H1 (cell line): ENCODE data around the gene ARPC2. TPM values are rescaled to one million over a fixed set of nuclear protein-coding genes. Genes with fewer than 3 reads are reported as not detected.

Source experiments
- ATF2 ChIP-seq: IDR thresholded peaks from 2 replicates; pipeline ENCODE4 v1.6.1; 2012; ENCODE audit warnings: low read length, inconsistent platforms
- E2F6 ChIP-seq: IDR thresholded peaks from 2 replicates; pipeline ENCODE4 v1.6.1; 2012; ENCODE audit warnings: inconsistent platforms
- EP300 ChIP-seq, 2 experiments: IDR thresholded peaks; 1 replicate in 1 of 2; 2 replicates in 1 of 2; pipeline ENCODE4 v1.6.1; 2011 to 2012; ENCODE audit warnings: low read depth in 2 of 2, low read length in 2 of 2, mild to moderate bottlenecking in 2 of 2, borderline replicate concordance in 1 of 2, inconsistent platforms in 1 of 2, moderate library complexity in 1 of 2
- GABPA ChIP-seq: IDR thresholded peaks from 2 replicates; pipeline ENCODE4 v1.6.1; 2011; ENCODE audit warnings: mild to moderate bottlenecking, low read length, moderate library complexity, borderline replicate concordance; ENCODE audit not compliant: insufficient read depth
- GTF2F1 ChIP-seq: IDR thresholded peaks from 2 replicates; pipeline ENCODE4 v1.6.1; 2012; ENCODE audit warnings: low read depth, low read length, improper control_type of control experiment, borderline replicate concordance
- HDAC6 ChIP-seq: IDR thresholded peaks from one replicate; pipeline ENCODE4 v1.7.1; 2012; ENCODE audit warnings: low read depth, mild to moderate bottlenecking, inconsistent platforms, low read length, moderate library complexity
- JUN ChIP-seq: IDR thresholded peaks from 2 replicates; pipeline ENCODE4 v1.6.1; 2011; ENCODE audit warnings: low read depth, mild to moderate bottlenecking, improper control_type of control experiment, low read length
- KDM4A ChIP-seq: IDR thresholded peaks from one replicate; pipeline ENCODE4 v1.7.1; 2012; ENCODE audit warnings: low read depth, mild to moderate bottlenecking, moderate library complexity, low read length, inconsistent platforms; ENCODE audit not compliant: severe bottlenecking
- KDM5A ChIP-seq: fragments of 200-600 bp; IDR thresholded peaks from 2 replicates; pipeline ENCODE4 v1.7.1; 2012; ENCODE audit warnings: mild to moderate bottlenecking, low read length, inconsistent platforms, mixed read lengths
- MAFK ChIP-seq: IDR thresholded peaks from 2 replicates; pipeline ENCODE4 v1.6.1; 2012; ENCODE audit warnings: low read depth, mild to moderate bottlenecking, improper control_type of control experiment, low read length
- NRF1 ChIP-seq: IDR thresholded peaks from 2 replicates; pipeline ENCODE4 v1.6.1; 2011; ENCODE audit warnings: mild to moderate bottlenecking, low read depth, low read length, improper control_type of control experiment
- RBBP5 ChIP-seq: IDR thresholded peaks from 2 replicates; pipeline ENCODE4 v1.7.1; 2012; ENCODE audit warnings: low read depth, mild to moderate bottlenecking, inconsistent platforms, low read length, moderate library complexity, borderline replicate concordance
- RFX5 ChIP-seq: IDR thresholded peaks from 2 replicates; pipeline ENCODE4 v1.6.1; 2011; ENCODE audit warnings: low read depth, low read length, improper control_type of control experiment, borderline replicate concordance
- RNF2 ChIP-seq: fragments of 200-900, 300-1000 bp; sonication (generic); IDR thresholded peaks from 2 replicates; pipeline ENCODE4 v1.7.1; 2016; ENCODE audit warnings: borderline replicate concordance, low read depth, mild to moderate bottlenecking, antibody characterized with exemption, low read length; ENCODE audit not compliant: poor library complexity, severe bottlenecking; ENCODE audit errors: missing control alignments
- SIN3A ChIP-seq, 2 experiments: IDR thresholded peaks in 1 of 2; conservative IDR thresholded peaks in 1 of 2; 2 replicates each; pipeline ENCODE4 v1.6.1; 2011 to 2012; ENCODE audit warnings: low read length in 2 of 2, improper control_type of control experiment in 1 of 2, low read depth in 1 of 2, mild to moderate bottlenecking in 1 of 2
- SIX5 ChIP-seq: IDR thresholded peaks from 2 replicates; pipeline ENCODE4 v1.6.1; 2011; ENCODE audit warnings: mild to moderate bottlenecking, low read depth, low read length
- SP2 ChIP-seq: IDR thresholded peaks from 2 replicates; pipeline ENCODE4 v1.6.1; 2012; ENCODE audit warnings: mild to moderate bottlenecking, low read length, inconsistent platforms
- SP4 ChIP-seq: IDR thresholded peaks from 2 replicates; pipeline ENCODE4 v1.6.1; 2012; ENCODE audit warnings: low read length, inconsistent platforms
- TAF7 ChIP-seq: optimal IDR thresholded peaks from 2 replicates; pipeline ENCODE3; 2011; ENCODE audit warnings: low read depth, mild to moderate bottlenecking, inconsistent platforms, low read length, moderate library complexity, borderline replicate concordance
- TBP ChIP-seq: IDR thresholded peaks from 2 replicates; pipeline ENCODE4 v1.6.1; 2011; ENCODE audit warnings: low read depth, low read length, improper control_type of control experiment
- TCF12 ChIP-seq: IDR thresholded peaks from 2 replicates; pipeline ENCODE4 v1.6.1; 2011; ENCODE audit warnings: low read depth, mild to moderate bottlenecking, low read length
- YY1 ChIP-seq: IDR thresholded peaks from 2 replicates; pipeline ENCODE4 v1.6.1; 2011; ENCODE audit warnings: low read depth, mild to moderate bottlenecking, low read length
- polyA plus RNA-seq, 7 experiments: library from polyadenylated mRNA; depleted of rRNA in 3 of 7; stranded (reverse) in 5 of 7; unstranded in 2 of 7; fragments of >200 nt in 5 of 7; fragments of 200-250 nt in 2 of 7; gene quantifications; 1 replicate in 5 of 7; 2 replicates in 1 of 7; 4 replicates in 1 of 7; pipeline versions ENCODE4 v1.2.1 to v1.2.3, GENCODE V29; 2011 to 2013; ENCODE audit warnings: missing spikeins in 2 of 7, mixed read lengths in 2 of 7
- total RNA-seq: library from RNA; stranded (reverse); fragmentation: NEBNext Ultra II Directional; extraction: Animal tissue kit (Norgen Biotek cat#: 25700); gene quantifications from 2 replicates; pipeline ENCODE4 v1.2.1, GENCODE V29; 2021

ARPC2 gene
- total and polyA plus RNA-seq, 2 of the 8 experiments (the other 6 are each of a cell fraction or from before 2014, with no cell fraction given): 174 to 195 TPM

GRCh38 chr2:218272531-218273212 lies 55.7 kb downstream of the ARPC2 start (continued):
- TF ChIP-seq RFX5: no peak
- TF ChIP-seq NRF1: no peak
- no peak for TF ChIP-seq GABPA
- no peak for TF ChIP-seq E2F6
- no peak for TF ChIP-seq RNF2
- TF ChIP-seq ATF2: no peak
- 0 out of 4 replicates have a peak, but pooled peaks of 1 of the 2 experiments have one; percentile 37 for TF ChIP-seq SIN3A (conservative IDR thresholded peaks at IDR 0.05 in 1 of 2, IDR thresholded peaks at IDR 0.05 in 1 of 2; ENCODE audit: low read depth in 1 of 2, low read length in 2 of 2)
- TF ChIP-seq YY1: no peak
- TF ChIP-seq KDM5A: no peak
- TF ChIP-seq GTF2F1: no peak
- TF ChIP-seq RBBP5: no peak
- TF ChIP-seq TBP: no peak
- TF ChIP-seq TAF7: no peak
- TF ChIP-seq HDAC6: no peak
- TF ChIP-seq EP300 (IDR thresholded peaks at IDR 0.05; ENCODE audit: borderline replicate concordance in 1 of 2, low read depth in 2 of 2, low read length in 2 of 2): no peak
- no peak for TF ChIP-seq MAFK
- no peak for TF ChIP-seq SP4
- TF ChIP-seq TCF12: no peak
- no peak for TF ChIP-seq SP2
- no peak for TF ChIP-seq KDM4A
- TF ChIP-seq JUN: no peak
- no peak for TF ChIP-seq SIX5
